ENCODE results near the gene CCDC28B. TPM values are rescaled to one million over a fixed set of nuclear protein-coding genes. Genes with fewer than 3 reads are reported as not detected.

The CCDC28B gene
- total RNA-seq, 1 donor from 2014 or later: 16.7 TPM

DNA sequence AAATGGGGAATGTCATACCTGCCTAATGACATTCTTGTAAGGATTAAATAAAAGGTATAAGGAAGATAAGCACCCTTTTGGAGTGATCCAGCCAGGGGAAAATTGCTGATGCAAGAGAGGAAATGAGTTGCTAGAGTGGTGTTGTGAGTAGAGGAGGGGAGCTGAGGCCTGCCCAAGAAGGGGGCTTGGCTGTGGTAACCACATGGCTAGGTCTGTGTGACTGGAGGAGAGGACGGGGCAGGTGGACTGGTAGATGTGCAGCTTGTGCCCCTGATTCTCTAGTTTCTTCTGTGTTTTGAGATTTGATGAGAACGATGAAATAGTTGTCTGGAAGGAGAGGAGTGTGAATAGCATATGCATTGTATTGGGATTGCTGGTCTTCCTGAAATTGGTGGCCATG lies 14.3 kb upstream of the CCDC28B start:
- Histone ChIP-seq H3K27me3 (ENCODE audit: low read depth) (no peaks in the 10 kb centered on the region), H3K36me3 (peaks cover 97% of the 10 kb centered on the region), H3K9me3 (replicated peaks) (no peaks in the 10 kb centered on the region), H3K4me3 (no peak overlapping the region), H3K27ac (replicated peaks) (no peak overlapping the region), H3K4me1 (peaks cover 55% of the 10 kb centered on the region)
- no peak for DNase-seq
- TF ChIP-seq, protein P1, sequence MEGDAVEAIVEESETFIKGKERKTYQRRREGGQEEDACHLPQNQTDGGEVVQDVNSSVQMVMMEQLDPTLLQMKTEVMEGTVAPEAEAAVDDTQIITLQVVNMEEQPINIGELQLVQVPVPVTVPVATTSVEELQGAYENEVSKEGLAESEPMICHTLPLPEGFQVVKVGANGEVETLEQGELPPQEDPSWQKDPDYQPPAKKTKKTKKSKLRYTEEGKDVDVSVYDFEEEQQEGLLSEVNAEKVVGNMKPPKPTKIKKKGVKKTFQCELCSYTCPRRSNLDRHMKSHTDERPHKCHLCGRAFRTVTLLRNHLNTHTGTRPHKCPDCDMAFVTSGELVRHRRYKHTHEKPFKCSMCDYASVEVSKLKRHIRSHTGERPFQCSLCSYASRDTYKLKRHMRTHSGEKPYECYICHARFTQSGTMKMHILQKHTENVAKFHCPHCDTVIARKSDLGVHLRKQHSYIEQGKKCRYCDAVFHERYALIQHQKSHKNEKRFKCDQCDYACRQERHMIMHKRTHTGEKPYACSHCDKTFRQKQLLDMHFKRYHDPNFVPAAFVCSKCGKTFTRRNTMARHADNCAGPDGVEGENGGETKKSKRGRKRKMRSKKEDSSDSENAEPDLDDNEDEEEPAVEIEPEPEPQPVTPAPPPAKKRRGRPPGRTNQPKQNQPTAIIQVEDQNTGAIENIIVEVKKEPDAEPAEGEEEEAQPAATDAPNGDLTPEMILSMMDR (IDR thresholded peaks at IDR 0.05; ENCODE audit: borderline replicate concordance): no peak
- intact Hi-C loops (cut with micrococcal nuclease): no loop called here

DNA sequence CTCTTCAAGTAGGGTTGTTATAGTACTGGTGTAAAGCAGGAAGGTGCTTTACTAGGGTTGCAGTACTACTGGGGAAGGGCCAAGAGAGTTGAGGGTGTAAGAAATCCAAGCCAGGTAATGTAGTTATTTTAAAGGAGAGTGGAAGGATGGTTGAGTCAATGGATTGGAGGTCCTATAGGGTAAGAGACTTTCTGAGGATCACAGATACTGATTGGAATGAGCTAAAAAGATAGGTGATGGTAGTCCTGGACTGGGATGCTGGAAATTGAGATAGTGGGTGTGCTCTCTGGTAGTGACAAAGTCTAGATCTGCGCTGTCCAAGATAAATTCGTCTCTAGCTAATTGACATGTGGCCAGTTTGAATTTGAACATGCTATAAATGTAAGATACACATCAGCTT lies 13.9 kb upstream of the CCDC28B start:
- TF ChIP-seq, protein P1 (IDR thresholded peaks at IDR 0.05; ENCODE audit: borderline replicate concordance): no peak

DNA sequence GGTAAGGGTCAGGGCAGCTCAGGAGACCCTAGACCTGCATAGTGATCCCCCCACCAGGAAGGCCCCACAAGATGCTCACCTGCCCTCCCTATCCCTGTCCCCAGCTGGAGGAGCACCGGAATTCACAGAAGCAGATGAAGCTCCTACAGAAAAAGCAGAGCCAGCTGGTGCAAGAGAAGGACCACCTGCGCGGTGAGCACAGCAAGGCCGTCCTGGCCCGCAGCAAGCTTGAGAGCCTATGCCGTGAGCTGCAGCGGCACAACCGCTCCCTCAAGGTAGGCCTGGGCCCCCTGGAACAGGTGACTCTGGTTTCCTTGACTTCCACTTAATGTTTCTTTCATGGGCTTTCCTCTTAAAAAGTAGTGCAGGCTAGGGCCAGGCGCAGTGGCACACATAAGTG lies 12.5 kb upstream of the CCDC28B start:
- Histone ChIP-seq H3K36me3 (peaks cover 98% of the 10 kb centered on the region), H3K4me1 (peaks cover 37% of the 10 kb centered on the region), H3K27ac (replicated peaks) (no peak overlapping the region), H3K9me3 (replicated peaks) (no peaks in the 10 kb centered on the region), H3K4me3 (no peak overlapping the region), H3K27me3 (ENCODE audit: low read depth) (no peaks in the 10 kb centered on the region)
- TF ChIP-seq, protein P1 (IDR thresholded peaks at IDR 0.05; ENCODE audit: borderline replicate concordance): no peak
- DNase-seq: no peak
- intact Hi-C loops (cut with micrococcal nuclease): no loop called here

More for the DNA sequence above, 13.9 kb upstream of the CCDC28B start:
- intact Hi-C loops (cut with micrococcal nuclease): no loop called here
- Histone ChIP-seq H3K27ac (replicated peaks) (no peak overlapping the region), H3K36me3 (peaks cover 97% of the 10 kb centered on the region), H3K4me3 (no peak overlapping the region), H3K27me3 (ENCODE audit: low read depth) (no peaks in the 10 kb centered on the region), H3K4me1 (peaks cover 51% of the 10 kb centered on the region), H3K9me3 (replicated peaks) (no peaks in the 10 kb centered on the region)
- no peak for DNase-seq

DNA sequence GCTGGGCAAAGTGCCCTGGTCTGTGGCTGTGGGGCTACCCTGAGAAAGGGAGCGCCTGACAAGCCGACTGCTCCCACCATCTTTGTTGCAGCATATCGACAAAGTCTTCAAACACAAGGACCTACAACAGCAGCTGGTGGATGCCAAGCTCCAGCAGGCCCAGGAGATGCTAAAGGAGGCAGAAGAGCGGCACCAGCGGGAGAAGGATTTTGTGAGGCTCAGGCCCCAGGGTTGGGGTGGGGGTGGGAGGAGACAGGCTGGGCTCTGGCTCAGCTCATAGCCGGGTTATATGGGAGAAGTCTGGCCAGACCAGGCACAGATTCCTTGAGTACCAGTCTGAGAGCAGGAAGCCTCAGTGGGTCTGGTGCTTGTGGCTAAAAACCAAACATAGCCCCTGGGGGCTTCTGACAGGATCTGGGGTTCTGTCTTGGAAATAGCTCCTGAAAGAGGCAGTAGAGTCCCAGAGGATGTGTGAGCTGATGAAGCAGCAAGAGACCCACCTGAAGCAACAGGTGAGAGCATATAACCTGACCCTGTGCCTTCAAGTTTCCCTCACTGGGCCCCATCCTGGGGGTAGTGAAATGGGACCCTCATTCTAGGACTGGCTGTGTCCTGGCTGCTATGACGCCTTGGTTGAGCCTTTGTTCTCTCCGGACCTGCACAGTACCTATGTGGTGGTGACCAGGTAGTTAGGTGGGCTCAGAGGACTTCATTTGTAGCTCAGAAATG lies 8.0 kb upstream of the CCDC28B start:
- intact Hi-C loops (cut with micrococcal nuclease): no loop called here

DNA sequence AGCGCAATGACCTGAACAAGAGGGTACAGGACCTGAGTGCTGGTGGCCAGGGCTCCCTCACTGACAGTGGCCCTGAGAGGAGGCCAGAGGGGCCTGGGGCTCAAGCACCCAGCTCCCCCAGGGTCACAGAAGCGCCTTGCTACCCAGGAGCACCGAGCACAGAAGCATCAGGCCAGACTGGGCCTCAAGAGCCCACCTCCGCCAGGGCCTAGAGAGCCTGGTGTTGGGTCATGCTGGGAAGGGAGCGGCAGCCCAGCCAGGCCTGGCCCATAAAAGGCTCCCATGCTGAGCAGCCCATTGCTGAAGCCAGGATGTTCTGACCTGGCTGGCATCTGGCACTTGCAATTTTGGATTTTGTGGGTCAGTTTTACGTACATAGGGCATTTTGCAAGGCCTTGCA lies 5.4 kb upstream of the CCDC28B start:
- TF ChIP-seq, protein P1 (IDR thresholded peaks at IDR 0.05; ENCODE audit: borderline replicate concordance): no peak
- no peaks in the 10 kb centered on the region for H3K9me3 ChIP-seq (replicated peaks)
- no peak overlapping the region for H3K4me3 ChIP-seq
- no peaks in the 10 kb centered on the region for H3K27me3 ChIP-seq (ENCODE audit: low read depth)
- H3K4me1 ChIP-seq: peaks cover 44% of the 10 kb centered on the region
- no peak overlapping the region for H3K27ac ChIP-seq (replicated peaks)
- DNase-seq: no peak
- intact Hi-C loops (cut with micrococcal nuclease): no loop called here
- H3K36me3 ChIP-seq: peaks cover 78% of the 10 kb centered on the region

More for the DNA sequence above, 8.0 kb upstream of the CCDC28B start:
- TF ChIP-seq, protein P1 (IDR thresholded peaks at IDR 0.05; ENCODE audit: borderline replicate concordance): no peak
- Histone ChIP-seq H3K27ac (replicated peaks) (no peak overlapping the region), H3K4me1 (peaks cover 18% of the 10 kb centered on the region), H3K27me3 (ENCODE audit: low read depth) (no peaks in the 10 kb centered on the region), H3K4me3 (no peak overlapping the region), H3K36me3 (peaks cover 98% of the 10 kb centered on the region), H3K9me3 (replicated peaks) (no peaks in the 10 kb centered on the region)
- no peak for DNase-seq

Measured in left ventricle myocardium inferior (tissue), 1 donor.